ENCODE results near the gene HIBADH. TPM values are rescaled to one million over a fixed set of nuclear protein-coding genes. Genes with fewer than 3 reads are reported as not detected.
"Not testable (repeated sequence)": the region's sequence is repeated elsewhere in the genome, so short reads cannot be mapped to it uniquely, and the experiment has no call there.

Gene HIBADH
- total RNA-seq, 2 donors from 2014 or later, result 25.8 to 25.9 TPM

DNA sequence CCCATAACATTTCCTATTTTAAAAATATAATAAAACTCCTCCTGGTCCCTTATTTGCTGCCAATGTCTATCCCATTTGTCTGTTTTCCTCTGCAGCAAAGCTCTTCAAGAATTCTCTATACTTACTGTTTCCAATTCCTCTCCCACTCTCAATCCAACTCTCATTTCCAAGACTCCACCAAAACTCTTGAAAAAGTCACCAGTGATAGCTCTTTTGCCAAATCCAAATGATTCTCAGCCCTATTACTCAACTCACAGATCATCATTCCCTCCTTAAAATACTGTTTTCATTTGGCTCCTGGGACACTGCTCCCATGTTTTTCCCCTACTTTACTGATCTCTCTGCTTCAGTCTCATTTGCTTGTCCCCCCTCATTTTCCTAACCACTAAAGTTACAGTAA is 139.4 kb downstream of the HIBADH start:
- intact Hi-C loops (cut with DNase I), result no loop called here
- DNase-seq (ENCODE audit: low spot score), result no peak

GRCh38 chr7:27522566-27522965 is 140.1 kb downstream of the HIBADH start:
- intact Hi-C loops (cut with DNase I), result no loop called here

GRCh38 chr7:27520815-27521790 is 141.6 kb downstream of the HIBADH start:
- intact Hi-C loops (cut with DNase I), result no loop called here
- DNase-seq (ENCODE audit: low spot score), result no peak

More at GRCh38 chr7:27522566-27522965, 140.1 kb downstream of the HIBADH start:
- DNase-seq (ENCODE audit: low spot score), result no peak

DNA sequence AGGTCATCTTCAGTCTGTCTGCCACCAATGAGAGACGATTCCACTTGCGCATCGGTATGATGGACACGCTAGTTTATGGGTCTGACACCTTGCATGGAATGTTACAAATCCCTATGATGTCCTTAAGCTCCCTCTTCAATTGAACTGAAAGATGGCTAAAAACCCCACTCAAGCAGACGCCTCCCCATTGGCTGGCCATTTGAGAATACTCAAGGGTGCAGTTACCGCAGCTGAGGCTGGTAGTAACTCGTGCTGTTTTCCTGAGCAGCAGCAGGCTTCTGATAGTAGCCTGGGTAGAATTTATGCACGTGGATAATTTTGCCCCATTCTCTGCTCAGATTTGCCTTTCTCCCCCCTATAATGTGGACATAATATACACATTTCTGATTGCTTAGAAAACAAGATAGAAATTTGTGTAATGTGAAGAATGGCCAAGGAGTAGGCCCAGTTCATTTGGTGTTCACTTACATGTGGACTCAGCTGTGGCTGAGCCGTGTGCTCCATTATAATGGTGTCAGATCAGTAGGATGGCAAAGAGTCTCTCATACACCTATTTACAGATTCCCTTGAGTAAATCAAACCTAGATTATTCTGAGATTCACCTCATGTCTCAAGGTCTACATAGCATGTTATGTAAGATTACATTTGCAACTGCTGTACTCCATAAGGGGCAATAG is 142.8 kb downstream of the HIBADH start:
- intact Hi-C loops (cut with DNase I), result no loop called here
- DNase-seq (ENCODE audit: low spot score), result no peak

- no peak for DNase-seq (ENCODE audit: low spot score)
- intact Hi-C loops (cut with DNase I), result no loop called here
Measured at GRCh38 chr7:27518561-27519350, 143.9 kb downstream of the HIBADH start.

DNA sequence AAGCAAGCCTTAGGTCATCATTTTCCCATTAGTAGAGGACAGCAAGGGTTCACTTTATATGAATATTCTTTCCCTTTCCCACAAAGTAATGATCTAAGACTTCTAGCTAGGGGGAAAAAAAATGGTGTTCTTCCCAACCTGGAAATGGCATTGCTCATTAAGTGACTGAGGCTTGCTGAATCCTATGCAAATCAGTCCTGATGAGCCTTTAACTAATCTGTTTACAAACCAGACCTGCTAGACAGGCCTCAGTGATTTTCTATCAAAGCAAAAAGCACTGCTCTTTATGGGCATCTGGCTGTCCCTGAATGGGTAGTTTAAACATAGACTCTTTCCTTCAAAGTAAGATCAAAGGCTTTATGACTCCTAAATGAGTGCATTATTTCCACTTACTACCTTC is 146.3 kb downstream of the HIBADH start:
- intact Hi-C loops (cut with DNase I), result no loop called here
- no peak for DNase-seq (ENCODE audit: low spot score)

- intact Hi-C loops (cut with DNase I), result no loop called here
- no peak for DNase-seq (ENCODE audit: low spot score)
Measured at GRCh38 chr7:27515933-27516332, 146.8 kb downstream of the HIBADH start.

- intact Hi-C loops (cut with DNase I), result no loop called here
- DNase-seq (ENCODE audit: low spot score), result no peak
Measured at GRCh38 chr7:27514861-27515260, 147.8 kb downstream of the HIBADH start.

DNA sequence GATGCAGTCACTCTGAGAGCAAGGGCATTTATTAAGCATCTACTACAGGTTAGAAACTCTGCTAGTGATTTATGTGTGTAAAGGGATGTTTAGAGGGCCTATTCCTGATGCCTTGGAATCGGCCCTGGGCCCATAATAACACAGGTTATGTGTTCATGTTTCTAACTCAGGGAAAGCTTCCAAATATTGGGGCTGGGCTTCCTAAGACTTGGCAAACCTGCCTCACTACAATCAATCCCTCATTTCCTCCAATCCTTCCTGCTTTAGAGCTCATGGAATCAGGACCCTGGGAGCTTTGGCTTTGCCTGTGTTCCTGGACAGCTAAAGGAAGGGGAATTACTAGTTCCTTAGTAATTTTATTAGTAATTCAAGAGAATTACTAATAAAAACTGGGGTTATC is 148.8 kb downstream of the HIBADH start:
- intact Hi-C loops (cut with DNase I), result no loop called here
- DNase-seq (ENCODE audit: low spot score), result no peak

DNA sequence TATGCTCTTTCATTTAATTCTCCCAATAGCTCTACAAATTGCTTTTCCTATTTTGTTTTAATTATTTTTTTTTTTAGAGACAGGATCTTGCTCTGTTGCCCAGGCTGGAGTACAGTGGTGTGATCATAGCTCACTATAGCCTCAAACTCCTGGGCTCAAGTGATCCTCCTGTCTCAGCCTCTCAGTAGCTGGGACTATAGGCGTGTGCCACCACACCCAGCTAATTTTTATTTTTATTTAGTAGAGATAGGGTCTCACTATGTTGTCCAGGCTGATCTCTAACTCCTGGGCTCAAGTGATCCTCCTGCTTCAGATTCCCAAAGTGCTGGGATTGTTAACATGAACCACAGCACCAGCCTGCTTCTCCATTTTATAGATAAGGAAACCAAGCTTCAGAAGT is 151.3 kb downstream of the HIBADH start:
- intact Hi-C loops (cut with DNase I); DNase-seq (ENCODE audit: low spot score): not testable (repeated sequence)

- DNase-seq (ENCODE audit: low spot score), result no peak
- intact Hi-C loops (cut with DNase I), result no loop called here
Measured at GRCh38 chr7:27510541-27510940, 152.1 kb downstream of the HIBADH start.

DNA sequence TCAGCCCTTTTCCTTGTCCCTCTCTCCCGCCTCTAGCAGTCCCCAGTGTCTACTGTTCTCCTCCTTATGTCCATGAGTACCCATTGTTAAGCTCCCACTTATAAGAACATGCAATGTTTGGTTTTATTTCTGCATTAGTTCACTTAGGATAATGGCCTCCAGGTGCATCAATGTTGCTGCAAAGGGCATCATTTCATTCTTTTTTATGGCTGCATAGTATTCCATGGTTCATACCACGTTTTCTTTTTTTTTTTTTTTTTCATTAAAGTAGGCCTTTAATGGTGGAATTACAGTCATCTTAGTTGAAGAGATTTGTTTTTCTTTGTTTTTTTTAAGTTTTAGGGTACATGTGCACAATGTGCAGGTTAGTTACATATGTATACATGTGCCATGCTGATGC is 160.8 kb downstream of the HIBADH start:
- intact Hi-C loops (cut with DNase I); DNase-seq (ENCODE audit: low spot score): not testable (repeated sequence)

- no peak for DNase-seq (ENCODE audit: low spot score)
- intact Hi-C loops (cut with DNase I), result no loop called here
Measured at GRCh38 chr7:27501001-27501400, 161.7 kb downstream of the HIBADH start.

GRCh38 chr7:27492224-27492623 is 170.5 kb downstream of the HIBADH start:
- intact Hi-C loops (cut with DNase I), result no loop called here

DNA sequence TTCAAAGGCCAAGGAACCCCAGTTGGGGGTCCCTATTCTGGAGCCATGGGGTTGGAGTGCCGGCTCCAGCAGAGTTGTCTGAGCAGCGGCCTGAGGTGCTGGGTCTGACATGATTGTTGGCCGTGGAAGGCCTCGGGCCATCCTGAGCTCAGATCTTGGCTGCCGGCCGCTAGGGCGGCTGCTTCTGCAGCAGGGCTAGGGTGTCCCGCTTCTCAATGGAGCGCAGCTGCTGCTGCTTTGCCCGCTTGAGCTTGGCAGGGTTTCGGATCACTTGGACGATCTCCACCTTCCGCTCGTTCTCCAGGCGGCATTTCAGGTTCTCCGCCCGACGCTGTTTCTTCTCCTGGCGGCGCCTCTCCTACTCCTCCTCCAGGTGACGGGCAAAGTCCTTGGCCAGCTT is 171.1 kb downstream of the HIBADH start:
- intact Hi-C loops (cut with DNase I), result no loop called here
- no peak for DNase-seq (ENCODE audit: low spot score)

More at GRCh38 chr7:27492224-27492623, 170.5 kb downstream of the HIBADH start:
- DNase-seq (ENCODE audit: low spot score), result no peak

GRCh38 chr7:27487509-27487908 is 175.2 kb downstream of the HIBADH start:
- no peak for DNase-seq (ENCODE audit: low spot score)
- intact Hi-C loops (cut with DNase I), result no loop called here

DNA sequence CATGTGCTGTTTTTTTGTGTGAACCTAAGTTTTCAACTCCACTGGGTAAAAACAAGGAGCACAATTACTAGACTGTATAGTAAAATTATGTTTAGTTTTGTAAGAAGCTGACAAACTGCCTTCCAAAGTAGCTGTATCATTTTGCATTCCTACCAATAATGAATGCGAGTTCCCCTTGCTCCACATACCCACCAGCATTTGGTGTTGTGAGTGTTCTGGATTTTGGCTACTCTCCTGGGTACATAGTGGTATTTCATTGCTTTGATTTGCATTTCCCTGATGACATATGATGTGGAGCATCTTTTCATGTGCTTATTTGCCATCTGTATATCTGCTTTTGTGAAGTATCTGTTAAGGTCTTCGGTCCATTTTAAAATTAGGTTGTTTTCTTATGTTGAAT is 178.2 kb downstream of the HIBADH start:
- no peak for DNase-seq (ENCODE audit: low spot score)
- intact Hi-C loops (cut with DNase I), result no loop called here

DNA sequence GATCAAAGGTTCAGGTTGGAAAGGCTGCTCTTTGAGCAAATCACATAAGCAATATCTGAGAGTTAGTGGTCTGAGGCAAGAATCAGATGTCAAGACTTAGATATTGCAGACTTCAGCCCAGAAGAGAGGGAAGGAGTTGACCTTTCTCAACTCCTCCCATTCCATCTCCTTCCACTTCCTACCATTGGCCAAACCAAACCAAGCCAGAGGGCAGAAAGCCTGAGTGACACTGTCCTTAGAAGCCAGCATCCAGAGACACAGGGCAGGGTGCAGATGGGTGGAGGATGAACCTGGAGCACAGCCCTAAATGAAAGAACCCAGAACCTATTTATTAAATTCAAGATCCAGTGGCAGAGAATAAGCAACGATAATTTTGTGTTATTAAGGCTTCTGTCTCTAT is 180.5 kb downstream of the HIBADH start:
- no peak for DNase-seq (ENCODE audit: low spot score)
- intact Hi-C loops (cut with DNase I), result no loop called here

DNA sequence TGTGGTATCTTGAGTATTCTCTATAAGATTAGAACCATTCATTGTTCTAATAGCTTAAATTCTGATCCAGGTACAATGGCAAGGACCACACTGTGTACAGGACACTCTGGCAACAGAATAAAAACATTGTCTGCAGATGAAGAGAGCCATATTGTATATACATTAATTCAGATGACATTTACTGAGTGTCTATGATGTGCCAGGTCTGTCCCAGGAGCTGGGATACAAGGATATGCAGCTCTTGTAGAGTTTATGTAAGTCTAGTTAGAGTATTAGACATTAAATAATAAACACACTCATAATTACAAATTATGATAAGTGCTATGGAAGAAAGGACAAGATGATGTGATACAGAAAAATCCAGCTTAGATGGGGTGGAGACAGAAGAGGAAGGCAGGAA is 184.1 kb downstream of the HIBADH start:
- intact Hi-C loops (cut with DNase I), result no loop called here
- no peak for DNase-seq (ENCODE audit: low spot score)

GRCh38 chr7:27478084-27478483 is 184.6 kb downstream of the HIBADH start:
- intact Hi-C loops (cut with DNase I), result no loop called here
- DNase-seq (ENCODE audit: low spot score), result no peak

All from posterior vena cava (tissue), 2 donors.